Measurements from ENCODE around the gene AMMECR1. TPM values are rescaled to one million over a fixed set of nuclear protein-coding genes. Genes with fewer than 3 reads are reported as not detected.
"Not testable (repeated sequence)": the region's sequence is repeated elsewhere in the genome, so short reads cannot be mapped to it uniquely, and the experiment has no call there.

The AMMECR1 gene
- total RNA-seq, 4 donors from 2014 or later: 1.0 to 12.1 (median 6.9) TPM

GRCh38 chrX:110341189-110342035 is 23.5 kb upstream of the AMMECR1 start:
- no peak for TF ChIP-seq CTCF (IDR thresholded peaks at IDR 0.05)
- no peak for TF ChIP-seq POLR2A (IDR thresholded peaks at IDR 0.05)
- Histone ChIP-seq H3K27ac (no peak overlapping the region), H3K27me3 (no peaks in the 10 kb centered on the region), H3K4me1 (no peaks in the 10 kb centered on the region), H3K36me3 (no peaks in the 10 kb centered on the region), H3K9me3 (no peaks in the 10 kb centered on the region), H3K4me3 (no peak overlapping the region)
- DNase-seq: no peak
- intact Hi-C loops (cut with DNase I; ENCODE audit: low total_unique reads): no loop called here

- Histone ChIP-seq H3K4me3 (no peak overlapping the region), H3K27ac (no peak overlapping the region), H3K27me3 (no peaks in the 10 kb centered on the region), H3K4me1 (no peaks in the 10 kb centered on the region), H3K36me3 (no peaks in the 10 kb centered on the region), H3K9me3 (no peaks in the 10 kb centered on the region)
- intact Hi-C loops (cut with DNase I; ENCODE audit: low total_unique reads): no loop called here
- no peak for DNase-seq
- TF ChIP-seq CTCF (IDR thresholded peaks at IDR 0.05): no peak
These were observed 21.1 kb upstream of the AMMECR1 start for GRCh38 chrX:110338935-110339334.

GRCh38 chrX:110333458-110333857 is 15.6 kb upstream of the AMMECR1 start:
- H3K36me3 ChIP-seq; H3K27me3 ChIP-seq; H3K27ac ChIP-seq; H3K9me3 ChIP-seq; H3K4me1 ChIP-seq; intact Hi-C loops (cut with DNase I; ENCODE audit: low total_unique reads); H3K4me3 ChIP-seq; DNase-seq: not testable (repeated sequence)

GRCh38 chrX:110331444-110332030 is 13.7 kb upstream of the AMMECR1 start:
- Histone ChIP-seq H3K27me3 (no peaks in the 10 kb centered on the region), H3K4me3 (no peak overlapping the region), H3K27ac (no peak overlapping the region), H3K4me1 (no peaks in the 10 kb centered on the region), H3K36me3 (no peaks in the 10 kb centered on the region), H3K9me3 (no peaks in the 10 kb centered on the region)
- no peak for TF ChIP-seq POLR2A (IDR thresholded peaks at IDR 0.05)
- TF ChIP-seq CTCF (IDR thresholded peaks at IDR 0.05): no peak
- intact Hi-C loops (cut with DNase I; ENCODE audit: low total_unique reads): no loop called here
- DNase-seq: no peak

- H3K4me3 ChIP-seq; H3K4me1 ChIP-seq; H3K9me3 ChIP-seq; DNase-seq; H3K27ac ChIP-seq; H3K36me3 ChIP-seq; H3K27me3 ChIP-seq; intact Hi-C loops (cut with DNase I; ENCODE audit: low total_unique reads): not testable (repeated sequence)
These were observed 10.7 kb upstream of the AMMECR1 start for GRCh38 chrX:110328613-110329012.

GRCh38 chrX:110327336-110327735 is 9.5 kb upstream of the AMMECR1 start:
- Histone ChIP-seq H3K27me3 (no peaks in the 10 kb centered on the region), H3K27ac (no peak overlapping the region), H3K9me3 (no peaks in the 10 kb centered on the region), H3K36me3 (no peaks in the 10 kb centered on the region), H3K4me1 (no peaks in the 10 kb centered on the region), H3K4me3 (no peak overlapping the region)
- intact Hi-C loops (cut with DNase I; ENCODE audit: low total_unique reads): no loop called here
- no peak for TF ChIP-seq POLR2A (IDR thresholded peaks at IDR 0.05)
- TF ChIP-seq CTCF (IDR thresholded peaks at IDR 0.05): no peak
- no peak for DNase-seq

Measured in uterus (tissue), 4 donors.